GM19099 (cell line): Measurements from ENCODE around the gene MYO5B.

Experiments
- POLR2A ChIP-seq: IDR thresholded peaks from 3 replicates; pipeline ENCODE4 v1.6.1; 2011; ENCODE audit warnings: low read depth; ENCODE audit not compliant: insufficient read length; ENCODE audit errors: extremely low read depth

The MYO5B gene

GRCh38 chr18:49778826-49779465 is 416.0 kb downstream of the MYO5B start:
- no peak for TF ChIP-seq POLR2A
